ENCODE results near the gene MAD1L1.

DNA sequence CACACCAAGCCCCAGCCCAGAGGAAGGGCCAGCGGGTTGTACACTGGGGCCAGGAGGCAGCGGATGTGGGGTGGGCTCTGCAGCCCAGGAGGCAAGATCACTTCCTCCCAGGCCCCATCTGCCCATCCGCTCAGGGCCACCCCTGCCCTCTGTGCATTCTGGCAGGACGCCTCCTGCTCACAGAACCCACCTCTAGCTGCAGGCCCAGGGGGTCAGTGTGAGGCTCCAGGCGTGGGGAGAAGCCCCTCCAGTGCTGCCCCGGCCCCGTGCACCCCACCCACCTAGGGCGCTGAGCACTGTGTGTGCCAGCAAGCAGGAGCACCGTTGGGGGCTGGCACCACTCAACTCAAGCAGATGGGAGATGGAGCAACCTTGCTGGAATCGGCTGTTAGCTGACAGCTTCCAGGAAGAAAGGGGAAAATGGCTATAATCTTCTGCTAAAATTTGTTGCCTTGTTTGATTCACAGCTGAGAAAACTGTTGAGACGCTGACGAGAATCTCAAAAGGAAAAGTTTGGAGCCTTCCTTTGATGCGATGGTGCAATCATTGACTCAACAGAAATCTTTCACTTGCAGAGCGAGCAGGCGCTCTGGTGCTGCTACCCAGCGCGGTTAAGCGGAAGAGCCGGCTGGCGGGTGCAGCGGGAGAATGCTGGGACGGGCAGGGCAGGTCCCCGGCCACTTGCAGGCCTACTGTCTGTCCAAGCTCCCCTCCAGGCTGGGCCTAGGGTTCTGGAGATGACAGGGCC is 286.5 kb downstream of the MAD1L1 start:
- no peak for TF ChIP-seq EZH2 (IDR thresholded peaks at IDR 0.05; ENCODE audit: borderline replicate concordance, low read depth, low read length, poor library complexity, severe bottlenecking)
- TF ChIP-seq, protein P1, sequence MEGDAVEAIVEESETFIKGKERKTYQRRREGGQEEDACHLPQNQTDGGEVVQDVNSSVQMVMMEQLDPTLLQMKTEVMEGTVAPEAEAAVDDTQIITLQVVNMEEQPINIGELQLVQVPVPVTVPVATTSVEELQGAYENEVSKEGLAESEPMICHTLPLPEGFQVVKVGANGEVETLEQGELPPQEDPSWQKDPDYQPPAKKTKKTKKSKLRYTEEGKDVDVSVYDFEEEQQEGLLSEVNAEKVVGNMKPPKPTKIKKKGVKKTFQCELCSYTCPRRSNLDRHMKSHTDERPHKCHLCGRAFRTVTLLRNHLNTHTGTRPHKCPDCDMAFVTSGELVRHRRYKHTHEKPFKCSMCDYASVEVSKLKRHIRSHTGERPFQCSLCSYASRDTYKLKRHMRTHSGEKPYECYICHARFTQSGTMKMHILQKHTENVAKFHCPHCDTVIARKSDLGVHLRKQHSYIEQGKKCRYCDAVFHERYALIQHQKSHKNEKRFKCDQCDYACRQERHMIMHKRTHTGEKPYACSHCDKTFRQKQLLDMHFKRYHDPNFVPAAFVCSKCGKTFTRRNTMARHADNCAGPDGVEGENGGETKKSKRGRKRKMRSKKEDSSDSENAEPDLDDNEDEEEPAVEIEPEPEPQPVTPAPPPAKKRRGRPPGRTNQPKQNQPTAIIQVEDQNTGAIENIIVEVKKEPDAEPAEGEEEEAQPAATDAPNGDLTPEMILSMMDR (conservative IDR thresholded peaks at IDR 0.05; ENCODE audit: low read depth, low read length): no peak
